ENCODE data around the gene SHISA4. TPM values are rescaled to one million over a fixed set of nuclear protein-coding genes. Genes with fewer than 3 reads are reported as not detected.

SHISA4 gene
- total and polyA plus RNA-seq, 2 experiments from 2014 or later, result 42.4 to 48.0 TPM

DNA sequence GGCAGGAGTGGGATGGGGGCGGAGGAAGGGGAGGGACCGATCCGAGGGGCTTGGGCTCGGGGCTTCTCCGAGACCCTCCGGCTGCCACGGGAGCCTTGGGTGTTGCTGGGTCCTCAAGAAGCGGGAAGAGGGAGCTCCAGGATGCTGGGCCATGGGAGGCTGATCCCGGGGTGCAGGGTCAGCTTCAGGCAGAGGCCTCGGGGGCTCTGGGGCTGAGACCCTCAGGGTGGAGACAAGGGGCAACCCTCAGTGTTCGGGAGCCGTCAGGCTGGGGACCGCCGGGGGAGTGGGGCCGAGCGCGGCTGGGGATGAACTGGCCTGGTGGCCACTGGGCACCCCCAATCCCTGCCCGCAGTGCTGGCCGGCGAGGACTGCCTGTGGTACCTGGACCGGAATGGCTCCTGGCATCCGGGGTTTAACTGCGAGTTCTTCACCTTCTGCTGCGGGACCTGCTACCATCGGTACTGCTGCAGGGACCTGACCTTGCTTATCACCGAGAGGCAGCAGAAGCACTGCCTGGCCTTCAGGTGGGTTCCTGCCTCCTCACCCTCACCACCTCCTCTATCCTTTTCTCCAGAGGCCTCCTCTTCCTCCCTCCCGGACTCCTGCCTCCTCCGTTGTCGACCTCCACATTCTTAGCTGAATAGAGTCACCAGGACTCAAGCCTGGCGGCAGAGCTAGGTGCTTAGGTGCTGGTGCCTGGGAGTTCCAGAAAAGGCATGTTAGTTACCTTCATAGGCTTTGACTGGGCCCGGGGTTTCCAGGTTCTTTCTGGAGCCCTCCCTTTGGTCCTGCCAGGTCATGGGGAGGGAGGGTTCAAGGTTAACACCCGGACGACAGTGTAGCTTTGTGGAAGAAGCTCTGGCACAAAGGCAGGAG is 631 bp downstream of the SHISA4 start:
- H3K9me3 ChIP-seq (ENCODE audit: low read depth), result no peaks in the 10 kb centered on the region
- H3K27ac ChIP-seq, result no peak overlapping the region
- peak overlapping the region; percentile 91 for H3K4me2 ChIP-seq (ENCODE audit: unreplicated experiment)

DNA sequence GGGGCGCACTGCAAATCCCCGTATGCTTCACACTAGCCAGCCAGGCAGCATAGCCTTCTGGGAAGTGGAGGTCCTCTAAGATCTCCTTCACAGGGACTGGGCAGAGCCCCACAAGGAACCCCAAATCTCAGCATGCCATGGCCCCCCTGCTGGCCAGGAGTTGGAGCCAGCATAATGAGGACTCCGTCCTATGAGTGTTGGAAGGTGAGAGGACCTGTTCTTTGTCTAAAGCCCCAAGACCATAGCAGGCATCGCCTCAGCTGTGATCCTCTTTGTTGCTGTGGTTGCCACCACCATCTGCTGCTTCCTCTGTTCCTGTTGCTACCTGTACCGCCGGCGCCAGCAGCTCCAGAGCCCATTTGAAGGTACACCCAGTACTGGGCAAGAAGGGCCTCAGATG is 1.5 kb downstream of the SHISA4 start:
- Histone ChIP-seq H3K4me1 (ENCODE audit: insufficient read depth) (peaks cover 9% of the 10 kb centered on the region), H3K4me3 (no peak overlapping the region), H3K27me3 (replicated peaks; ENCODE audit: insufficient read depth) (no peaks in the 10 kb centered on the region), H3F3A (ENCODE audit: insufficient read depth) (no peaks in the 10 kb centered on the region), H2AFZ (no peak overlapping the region), H3K9me3 (ENCODE audit: low read depth) (no peaks in the 10 kb centered on the region), H3K9me2 (ENCODE audit: insufficient read depth) (no peaks in the 10 kb centered on the region), H3K79me2 (ENCODE audit: insufficient read depth) (no peaks in the 10 kb centered on the region), H3K36me3 (ENCODE audit: low read depth) (no peaks in the 10 kb centered on the region), H4K20me1 (ENCODE audit: insufficient read depth) (no peaks in the 10 kb centered on the region), H3K9ac (no peak overlapping the region), H3K27ac (no peak overlapping the region), H3K4me2 (ENCODE audit: unreplicated experiment) (no peak overlapping the region)
- in situ Hi-C loops (cut with MboI), result loop anchor here (5.0 to 25.0 kb wide), 2 partner anchors 87 to 222 kb away; partner anchors contain the start of gene GPR37L1
- TF ChIP-seq EZH2phosphoT487 (IDR thresholded peaks at IDR 0.05; ENCODE audit: insufficient read depth, low read depth) (no peak), EZH2 (IDR thresholded peaks at IDR 0.05; ENCODE audit: insufficient read depth, poor library complexity, severe bottlenecking) (no peak)
- no peak for DNase-seq
- 96 to 98% methylated on average over 7 of the region's 7 CpGs for WGBS, 2 experiments (ENCODE audit: low coverage in 1 of 2, low lambda C conversion rate in 2 of 2, missing lambda C conversion rate in 2 of 2)

More for the DNA sequence above, 631 bp downstream of the SHISA4 start:
- H3F3A ChIP-seq (ENCODE audit: insufficient read depth), result peaks cover under 1% of the 10 kb centered on the region; the same call in 1 of the 2 replicates
- H4K20me1 ChIP-seq (ENCODE audit: insufficient read depth), result no peaks in the 10 kb centered on the region
- WGBS, 2 experiments (ENCODE audit: low coverage in 1 of 2, low lambda C conversion rate in 2 of 2, missing lambda C conversion rate in 2 of 2), result 22 to 28% methylated on average over 25 to 33 of the region's 33 CpGs
- H3K4me3 ChIP-seq, result peak overlapping the region; percentile 86
- no peaks in the 10 kb centered on the region for H3K36me3 ChIP-seq (ENCODE audit: low read depth)
- peaks cover 13% of the 10 kb centered on the region for H3K4me1 ChIP-seq (ENCODE audit: insufficient read depth)
- H3K9me2 ChIP-seq (ENCODE audit: insufficient read depth), result no peaks in the 10 kb centered on the region
- no peaks in the 10 kb centered on the region for H3K27me3 ChIP-seq (replicated peaks; ENCODE audit: insufficient read depth)
- in situ Hi-C loops (cut with MboI), result loop anchor here (25.0 kb wide), 1 partner anchor 223 kb away; the partner anchor contains the start of gene GPR37L1
- no peaks in the 10 kb centered on the region for H3K79me2 ChIP-seq (ENCODE audit: insufficient read depth)
- DNase-seq, result no peak
- H2AFZ ChIP-seq, result peak overlapping the region; percentile 90
- TF ChIP-seq EZH2phosphoT487 (IDR thresholded peaks at IDR 0.05; ENCODE audit: insufficient read depth, low read depth), result no peak
- TF ChIP-seq EZH2 (IDR thresholded peaks at IDR 0.05; ENCODE audit: insufficient read depth, poor library complexity, severe bottlenecking), result no peak
- H3K9ac ChIP-seq, result peak overlapping the region; percentile 80

DNA sequence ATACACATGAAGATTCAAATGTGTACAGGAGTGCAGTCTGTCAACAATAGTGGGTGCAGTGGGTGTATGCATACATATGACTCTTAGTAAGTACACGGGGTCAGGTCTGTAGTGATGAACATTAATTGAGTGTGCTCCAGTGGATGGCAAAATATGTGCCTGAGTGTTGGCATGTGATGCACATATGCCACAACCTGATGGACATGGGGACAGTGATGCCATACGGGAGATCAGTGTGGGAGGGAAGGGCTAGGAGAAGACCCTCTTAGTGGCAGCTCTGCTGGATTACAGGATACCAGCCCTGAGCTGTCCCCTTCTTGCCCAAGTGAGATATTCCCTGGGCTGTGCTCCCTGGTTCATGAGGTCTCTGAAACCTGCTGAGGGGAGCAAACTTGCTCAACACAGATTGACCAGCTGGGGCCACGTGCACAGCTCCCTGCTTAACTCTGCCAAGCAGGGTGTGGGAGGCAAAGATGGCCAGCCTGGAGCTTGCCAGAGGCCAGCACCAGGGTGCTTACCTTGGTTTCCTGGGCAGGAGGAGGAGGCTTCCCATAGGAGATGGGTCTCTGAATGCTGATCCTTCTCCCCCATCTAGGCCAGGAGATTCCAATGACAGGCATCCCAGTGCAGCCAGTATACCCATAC is 2.2 kb downstream of the SHISA4 start:
- in situ Hi-C loops (cut with MboI), result loop anchor here (5.0 to 25.0 kb wide), 2 partner anchors 86 to 221 kb away; partner anchors contain the start of gene GPR37L1
- H3K4me3 ChIP-seq, result no peak overlapping the region

DNA sequence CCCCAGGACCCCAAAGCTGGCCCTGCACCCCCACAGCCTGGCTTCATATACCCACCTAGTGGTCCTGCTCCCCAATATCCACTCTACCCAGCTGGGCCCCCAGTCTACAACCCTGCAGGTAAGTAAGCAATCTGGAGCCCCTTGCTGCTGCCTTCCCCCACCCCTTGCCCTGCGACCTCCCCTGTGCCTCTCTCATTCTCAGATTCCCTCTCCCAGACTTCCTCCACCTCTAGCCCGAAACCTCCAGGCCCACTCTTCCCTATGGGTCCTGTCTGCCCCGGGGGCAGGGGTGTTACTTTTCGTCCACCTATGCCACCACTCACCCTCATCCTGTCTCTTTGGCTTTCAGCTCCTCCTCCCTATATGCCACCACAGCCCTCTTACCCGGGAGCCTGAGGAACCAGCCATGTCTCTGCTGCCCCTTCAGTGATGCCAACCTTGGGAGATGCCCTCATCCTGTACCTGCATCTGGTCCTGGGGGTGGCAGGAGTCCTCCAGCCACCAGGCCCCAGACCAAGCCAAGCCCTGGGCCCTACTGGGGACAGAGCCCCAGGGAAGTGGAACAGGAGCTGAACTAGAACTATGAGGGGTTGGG is 2.9 kb downstream of the SHISA4 start:
- Histone ChIP-seq H3K79me2 (ENCODE audit: insufficient read depth) (no peaks in the 10 kb centered on the region), H3K27ac (no peak overlapping the region), H3K9me3 (ENCODE audit: low read depth) (no peaks in the 10 kb centered on the region), H3K9me2 (ENCODE audit: insufficient read depth) (no peaks in the 10 kb centered on the region), H3K27me3 (replicated peaks; ENCODE audit: insufficient read depth) (no peaks in the 10 kb centered on the region), H3K36me3 (ENCODE audit: low read depth) (no peaks in the 10 kb centered on the region), H3K4me3 (no peak overlapping the region), H3K4me2 (ENCODE audit: unreplicated experiment) (no peak overlapping the region), H3K9ac (no peak overlapping the region), H4K20me1 (ENCODE audit: insufficient read depth) (no peaks in the 10 kb centered on the region), H3F3A (ENCODE audit: insufficient read depth) (peaks cover 6% of the 10 kb centered on the region), H2AFZ (no peak overlapping the region), H3K4me1 (ENCODE audit: insufficient read depth) (no peaks in the 10 kb centered on the region)
- WGBS, 2 experiments (ENCODE audit: low coverage in 1 of 2, low lambda C conversion rate in 2 of 2, missing lambda C conversion rate in 2 of 2), result 91 to 98% methylated on average over 5 of the region's 5 CpGs
- TF ChIP-seq EZH2 (IDR thresholded peaks at IDR 0.05; ENCODE audit: insufficient read depth, poor library complexity, severe bottlenecking), result no peak
- TF ChIP-seq EZH2phosphoT487 (IDR thresholded peaks at IDR 0.05; ENCODE audit: insufficient read depth, low read depth), result no peak
- DNase-seq, result no peak
- in situ Hi-C loops (cut with MboI), result loop anchor here (5.0 to 25.0 kb wide), 2 partner anchors 86 to 221 kb away; partner anchors contain the start of gene GPR37L1

More for the DNA sequence above, 2.2 kb downstream of the SHISA4 start:
- Histone ChIP-seq H3K9me2 (ENCODE audit: insufficient read depth) (no peaks in the 10 kb centered on the region), H3K9ac (no peak overlapping the region), H3F3A (ENCODE audit: insufficient read depth) (no peaks in the 10 kb centered on the region; the same call in 1 of the 2 replicates), H3K4me1 (ENCODE audit: insufficient read depth) (peaks cover 2% of the 10 kb centered on the region; the same call in 1 of the 2 replicates), H3K27ac (no peak overlapping the region), H3K36me3 (ENCODE audit: low read depth) (no peaks in the 10 kb centered on the region), H3K4me2 (ENCODE audit: unreplicated experiment) (no peak overlapping the region), H2AFZ (no peak overlapping the region), H3K27me3 (replicated peaks; ENCODE audit: insufficient read depth) (no peaks in the 10 kb centered on the region), H3K79me2 (ENCODE audit: insufficient read depth) (no peaks in the 10 kb centered on the region), H3K9me3 (ENCODE audit: low read depth) (no peaks in the 10 kb centered on the region), H4K20me1 (ENCODE audit: insufficient read depth) (no peaks in the 10 kb centered on the region)
- WGBS, 2 experiments (ENCODE audit: low coverage in 1 of 2, low lambda C conversion rate in 2 of 2, missing lambda C conversion rate in 2 of 2), result 62 to 77% methylated on average over 3 of the region's 3 CpGs
- TF ChIP-seq EZH2phosphoT487 (IDR thresholded peaks at IDR 0.05; ENCODE audit: insufficient read depth, low read depth) (no peak), EZH2 (IDR thresholded peaks at IDR 0.05; ENCODE audit: insufficient read depth, poor library complexity, severe bottlenecking) (no peak)
- no peak for DNase-seq
